GM19455 (cell line): Measurements from ENCODE around the gene HRK.

ENCODE experiments used
- ATAC-seq: cut with Tn5 transposase; IDR thresholded peaks from one replicate; pipeline ENCODE4 v1.9.1; 2021; ENCODE audit not compliant: unreplicated experiment

Gene HRK

GRCh38 chr12:116881325-116881876, at the start of gene HRK:
HRK (minus strand) TSS chr12:116881441; CDS start chr12:116881307, 134 bp downstream.
- ATAC-seq = peak; percentile 33

- no peak for ATAC-seq
Observed at GRCh38 chr12:116929885-116930284, 48.6 kb upstream of the HRK start.

DNA sequence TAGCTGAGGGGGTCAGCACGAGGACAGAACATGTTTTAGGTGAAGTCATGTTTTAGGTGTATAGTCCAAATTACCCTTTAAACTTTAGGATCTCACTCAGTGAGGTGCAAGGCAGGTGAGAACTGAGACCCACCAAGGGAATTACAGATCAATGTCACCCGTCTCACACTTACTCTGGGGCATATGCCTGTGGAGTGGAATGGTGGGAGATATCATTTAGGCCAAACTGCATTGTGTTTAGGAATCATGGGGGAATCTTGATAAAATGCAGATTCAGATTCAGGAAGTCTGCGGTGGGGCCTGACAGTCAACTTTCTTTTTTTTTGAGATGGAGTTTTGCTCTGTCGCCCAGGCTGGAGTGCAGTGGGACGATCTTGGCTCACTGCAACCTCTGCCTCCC, 47.3 kb upstream of the HRK start:
- ATAC-seq = no peak

DNA sequence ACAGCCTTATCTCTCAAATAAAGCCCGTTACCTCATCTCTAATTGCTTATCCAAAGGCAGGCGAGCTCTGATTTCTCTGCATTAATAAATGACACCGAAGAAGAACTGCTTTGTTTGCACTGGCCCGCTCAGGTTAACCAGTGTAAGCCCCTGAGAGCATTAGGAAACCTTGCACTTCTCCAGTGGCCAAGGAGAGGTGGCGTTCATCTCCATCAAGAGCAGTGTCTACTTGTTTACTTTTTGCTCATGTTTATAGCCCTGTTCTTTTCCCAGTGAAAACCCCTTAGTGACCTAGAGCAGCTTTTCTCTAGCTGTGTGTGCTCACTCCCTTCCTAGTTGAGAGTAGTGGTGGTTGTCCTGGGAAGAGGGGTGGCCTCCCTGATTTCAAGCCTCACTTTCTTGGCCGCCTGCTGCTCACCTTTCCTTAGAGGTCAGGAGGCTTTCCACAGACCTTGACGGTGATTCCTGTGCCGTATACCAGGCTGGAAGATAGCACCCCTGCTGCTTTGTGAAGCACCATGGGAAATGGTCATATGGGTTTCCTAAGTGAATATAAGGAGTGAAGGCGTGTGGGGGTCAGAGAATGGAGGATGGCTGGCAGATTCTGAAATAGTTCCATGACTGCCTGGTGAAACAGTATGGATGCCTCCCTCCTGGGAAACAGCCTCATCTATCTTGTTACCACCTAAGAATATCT, 46.2 kb upstream of the HRK start:
- ATAC-seq = no peak

DNA sequence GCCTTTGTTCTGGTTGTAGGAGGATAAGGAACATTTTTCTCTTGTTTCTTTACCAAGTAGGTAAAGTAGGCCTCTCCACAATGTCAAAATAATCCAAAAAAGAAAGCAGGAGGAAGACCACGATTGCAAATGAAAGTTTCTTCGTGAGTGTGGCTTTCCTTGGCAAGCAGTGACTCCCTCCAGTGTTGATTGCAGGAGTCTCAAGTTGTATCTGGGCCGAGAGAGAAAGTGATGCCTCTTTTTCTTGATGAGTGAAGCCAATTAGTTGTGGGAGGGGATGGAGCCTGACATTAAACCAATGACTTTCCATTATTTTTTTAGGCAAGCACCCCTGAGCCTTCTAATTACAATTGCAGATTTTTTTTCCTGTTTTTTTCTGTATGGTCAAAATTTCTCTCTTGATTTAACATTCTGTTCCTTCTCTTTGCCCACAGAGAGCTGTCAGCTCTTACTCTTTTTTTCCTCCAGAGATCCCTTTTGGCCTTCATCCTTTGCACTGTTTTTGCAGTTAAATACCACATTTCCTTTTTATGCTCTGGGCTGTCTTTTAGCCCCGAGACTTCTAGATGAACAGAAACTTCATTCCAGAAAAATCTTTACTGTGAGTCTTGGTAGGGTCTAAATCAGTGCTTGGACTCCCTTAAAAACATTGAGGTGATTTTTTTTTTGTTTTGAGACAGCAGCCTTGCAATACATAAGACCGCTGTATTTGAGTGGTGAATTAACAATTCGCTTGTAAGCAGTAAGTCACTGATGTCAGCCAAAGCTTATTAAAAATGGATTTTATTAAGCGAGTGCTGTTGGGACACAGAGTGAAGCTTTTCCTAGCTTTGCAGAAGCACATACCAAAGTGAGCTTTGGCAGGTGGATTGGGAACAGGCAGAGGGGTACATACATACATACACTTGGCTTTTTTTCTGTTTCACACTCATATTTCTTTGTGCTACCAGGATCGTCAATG, 45.3 kb upstream of the HRK start:
- no peak for ATAC-seq

GRCh38 chr12:116924558-116925453, 43.6 kb upstream of the HRK start:
- ATAC-seq = peak; percentile 68

GRCh38 chr12:116922194-116922897, 41.1 kb upstream of the HRK start:
- ATAC-seq = peak; percentile 67

GRCh38 chr12:116920939-116921338, 39.7 kb upstream of the HRK start:
- ATAC-seq = no peak

- no peak for ATAC-seq
Observed at GRCh38 chr12:116919706-116920485, 38.7 kb upstream of the HRK start.

DNA sequence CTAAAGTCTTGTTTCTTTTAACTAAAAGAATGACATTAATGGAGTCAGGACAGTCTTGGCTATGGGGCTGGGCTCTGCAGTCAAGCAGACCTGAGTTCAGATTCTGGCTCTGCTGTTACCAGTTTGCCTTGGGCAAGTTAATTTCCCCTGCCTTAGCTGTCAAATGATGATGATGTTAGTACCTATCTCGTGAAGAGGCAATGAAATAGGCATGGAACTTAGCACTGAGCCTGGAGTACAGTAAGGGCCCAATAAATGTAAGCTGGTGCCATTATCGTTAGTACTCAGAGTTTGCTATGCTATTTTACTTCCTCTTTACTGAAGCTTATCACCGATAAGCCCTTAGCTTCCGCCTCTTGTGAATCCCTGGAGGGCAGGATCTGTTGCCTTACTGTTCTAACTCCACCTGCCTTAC, 38.0 kb upstream of the HRK start:
- no peak for ATAC-seq

DNA sequence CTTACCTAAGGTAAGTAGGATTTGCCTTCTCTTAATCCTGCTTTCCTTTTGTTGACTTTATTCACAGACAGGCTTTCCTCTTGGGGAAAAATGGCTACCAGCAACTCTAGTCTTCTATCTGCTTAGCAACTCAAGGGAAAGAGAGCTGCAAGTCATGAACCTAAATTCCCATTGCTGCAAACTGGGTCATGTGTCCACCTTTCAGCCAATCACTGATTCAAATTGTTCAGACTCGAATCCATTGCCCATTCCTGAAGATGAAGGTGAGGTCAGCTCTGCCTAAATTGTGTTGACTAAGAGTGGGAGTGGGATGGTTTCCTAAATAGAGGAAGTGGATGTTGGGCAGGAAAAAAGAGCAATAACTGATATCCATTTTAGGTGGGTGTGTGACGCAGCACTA, 37.2 kb upstream of the HRK start:
- ATAC-seq = no peak

DNA sequence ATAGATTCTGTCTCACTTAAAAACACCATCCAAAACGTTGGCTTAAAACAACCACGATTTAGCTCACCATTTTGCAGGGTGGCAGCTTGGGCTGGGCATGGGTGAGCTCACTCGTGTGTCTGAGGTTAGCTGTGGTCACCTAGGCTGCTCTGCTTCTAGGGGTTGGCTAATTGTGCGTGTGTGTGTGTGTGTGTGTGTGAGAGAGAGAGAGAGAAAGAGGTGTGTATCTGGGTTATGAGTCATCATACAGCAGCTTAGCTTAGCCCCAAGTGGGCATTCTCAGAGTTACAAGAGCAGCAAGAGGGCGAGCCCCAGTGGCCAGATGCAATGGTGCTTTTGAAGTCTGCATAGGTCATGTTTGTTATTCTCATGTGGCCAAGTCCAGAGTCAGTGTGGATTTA, 35.5 kb upstream of the HRK start:
- peak; percentile 96 for ATAC-seq

DNA sequence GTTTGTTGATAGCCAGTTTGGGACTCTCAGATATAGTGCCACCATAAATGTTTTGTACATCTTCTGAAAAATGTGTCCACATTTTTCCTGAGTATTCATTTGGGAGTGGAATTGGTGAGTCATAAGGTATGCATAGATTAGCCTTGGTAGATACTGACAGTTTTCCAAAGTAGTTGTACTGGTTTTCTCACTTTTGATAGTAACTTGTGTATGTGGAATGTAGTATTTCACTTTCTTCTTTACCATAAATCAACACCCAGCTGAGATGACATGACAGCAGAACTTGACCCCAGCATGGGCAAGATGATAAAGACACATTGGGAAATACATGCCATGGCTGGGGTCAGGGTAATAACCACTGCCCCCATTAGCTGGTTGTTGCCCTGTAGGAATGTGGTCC, 34.9 kb upstream of the HRK start:
- no peak for ATAC-seq

DNA sequence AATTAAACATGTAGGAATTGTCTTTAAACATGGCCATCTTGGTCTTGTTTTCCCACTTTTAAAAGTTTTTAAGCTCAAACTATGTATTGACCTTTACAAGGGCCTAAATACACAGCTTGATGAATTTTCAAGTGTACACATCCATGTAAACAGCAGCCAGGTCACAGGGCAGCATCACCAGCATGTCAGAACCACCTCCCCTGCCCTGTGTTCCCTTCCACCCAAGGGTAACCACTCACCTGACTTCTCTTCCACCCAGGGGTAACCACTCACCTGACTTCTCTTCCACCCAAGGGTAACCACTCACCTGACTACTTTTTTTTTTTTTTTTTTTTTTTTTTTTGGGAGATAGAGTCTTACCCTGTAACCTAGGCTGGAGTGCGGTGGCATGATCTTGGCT, 34.1 kb upstream of the HRK start:
- ATAC-seq = no peak

DNA sequence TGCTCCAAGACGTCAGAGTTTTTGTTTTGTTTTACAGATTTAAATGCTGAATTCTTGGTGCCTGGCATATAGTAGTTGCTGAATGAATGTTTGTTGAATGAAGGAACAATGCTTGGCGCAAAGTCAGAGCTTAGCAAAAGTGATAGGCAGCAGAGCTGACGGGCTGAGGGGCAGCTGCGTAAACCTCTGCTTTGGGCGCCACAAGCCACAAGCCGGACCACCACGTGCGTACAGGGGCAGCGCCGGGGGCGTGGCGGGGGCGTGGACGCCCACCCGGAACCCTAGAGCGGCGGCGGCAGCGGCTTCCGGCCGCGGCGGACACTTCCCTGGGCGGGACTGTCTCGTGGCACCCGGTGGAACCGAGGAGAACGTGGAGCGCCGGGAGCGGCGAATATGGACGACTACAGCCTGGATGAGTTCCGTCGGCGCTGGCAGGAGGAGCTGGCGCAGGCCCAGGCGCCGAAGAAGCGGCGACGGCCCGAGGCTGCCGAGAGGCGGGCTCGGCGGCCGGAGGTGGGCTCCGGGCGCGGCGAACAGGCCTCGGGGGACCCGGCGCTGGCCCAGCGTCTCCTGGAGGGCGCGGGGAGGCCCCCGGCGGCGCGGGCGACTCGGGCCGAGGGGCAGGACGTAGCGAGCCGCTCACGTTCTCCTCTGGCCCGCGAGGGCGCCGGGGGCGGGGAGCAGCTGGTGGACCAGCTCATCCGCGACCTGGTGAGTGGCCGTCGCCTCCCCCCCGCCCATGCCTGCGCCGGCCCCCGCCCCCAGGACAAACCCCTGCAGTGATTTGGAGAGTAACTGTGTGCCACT, 29.6 kb upstream of the HRK start, which contains the start of gene FBXW8:
FBXW8 (plus strand) TSS at position 306 of the 807 bp plus-strand sequence; CDS start at position 394, 88 bp downstream.
- peak; percentile 97 for ATAC-seq

DNA sequence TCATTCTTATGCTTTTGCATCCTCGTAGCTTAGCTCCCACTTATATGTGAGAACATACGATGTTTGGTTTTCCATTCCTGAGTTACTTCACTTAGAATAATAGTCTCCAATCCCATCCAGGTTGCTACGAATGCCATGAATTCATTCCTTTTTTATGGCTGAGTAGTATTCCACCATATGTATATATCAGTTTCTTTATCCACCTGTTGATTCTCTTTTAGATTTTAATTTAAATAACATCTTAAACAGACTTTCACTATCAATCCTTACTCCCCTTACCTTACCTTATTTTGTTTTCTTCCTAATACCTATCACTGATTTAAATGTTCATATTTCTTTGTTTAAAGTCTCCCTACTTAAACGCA, 29.0 kb upstream of the HRK start:
- ATAC-seq = no peak

GRCh38 chr12:116906285-116906684, 25.0 kb upstream of the HRK start:
- no peak for ATAC-seq

GRCh38 chr12:116903818-116904217, 22.6 kb upstream of the HRK start:
- ATAC-seq = no peak

- ATAC-seq = no peak
Observed at GRCh38 chr12:116901612-116902011, 20.4 kb upstream of the HRK start.
